ENCODE measurements around the gene LRRC28.
"Not testable (repeated sequence)": the region's sequence is repeated elsewhere in the genome, so short reads cannot be mapped to it uniquely, and the experiment has no call there.

LRRC28 gene

DNA sequence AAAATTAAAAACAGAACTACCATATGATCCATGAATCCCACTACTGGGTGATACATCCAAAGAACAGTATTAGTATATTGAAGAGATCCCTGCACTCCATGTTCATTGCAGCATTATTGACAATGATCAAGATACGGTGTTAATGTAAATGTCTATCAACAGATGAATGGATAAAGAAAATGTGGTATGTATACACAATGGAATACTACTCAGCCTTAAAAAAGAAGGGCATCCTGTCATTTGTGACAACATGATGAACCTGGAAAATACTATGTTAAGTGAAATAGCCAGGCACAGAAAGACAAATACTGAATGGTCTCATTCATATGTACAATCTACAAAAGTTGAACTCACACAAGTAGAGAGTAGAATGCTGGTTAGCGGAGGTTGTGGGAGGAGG, 18.5 kb upstream of the LRRC28 start:
- DNase-seq (ENCODE audit: low read depth) = no peak
- TF ChIP-seq, protein P1, sequence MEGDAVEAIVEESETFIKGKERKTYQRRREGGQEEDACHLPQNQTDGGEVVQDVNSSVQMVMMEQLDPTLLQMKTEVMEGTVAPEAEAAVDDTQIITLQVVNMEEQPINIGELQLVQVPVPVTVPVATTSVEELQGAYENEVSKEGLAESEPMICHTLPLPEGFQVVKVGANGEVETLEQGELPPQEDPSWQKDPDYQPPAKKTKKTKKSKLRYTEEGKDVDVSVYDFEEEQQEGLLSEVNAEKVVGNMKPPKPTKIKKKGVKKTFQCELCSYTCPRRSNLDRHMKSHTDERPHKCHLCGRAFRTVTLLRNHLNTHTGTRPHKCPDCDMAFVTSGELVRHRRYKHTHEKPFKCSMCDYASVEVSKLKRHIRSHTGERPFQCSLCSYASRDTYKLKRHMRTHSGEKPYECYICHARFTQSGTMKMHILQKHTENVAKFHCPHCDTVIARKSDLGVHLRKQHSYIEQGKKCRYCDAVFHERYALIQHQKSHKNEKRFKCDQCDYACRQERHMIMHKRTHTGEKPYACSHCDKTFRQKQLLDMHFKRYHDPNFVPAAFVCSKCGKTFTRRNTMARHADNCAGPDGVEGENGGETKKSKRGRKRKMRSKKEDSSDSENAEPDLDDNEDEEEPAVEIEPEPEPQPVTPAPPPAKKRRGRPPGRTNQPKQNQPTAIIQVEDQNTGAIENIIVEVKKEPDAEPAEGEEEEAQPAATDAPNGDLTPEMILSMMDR (IDR thresholded peaks at IDR 0.05; ENCODE audit: low read length, missing control alignments) = no peak
- no peak overlapping the region for H3K4me3 ChIP-seq (replicated peaks; ENCODE audit: low read depth, low read length)

DNA sequence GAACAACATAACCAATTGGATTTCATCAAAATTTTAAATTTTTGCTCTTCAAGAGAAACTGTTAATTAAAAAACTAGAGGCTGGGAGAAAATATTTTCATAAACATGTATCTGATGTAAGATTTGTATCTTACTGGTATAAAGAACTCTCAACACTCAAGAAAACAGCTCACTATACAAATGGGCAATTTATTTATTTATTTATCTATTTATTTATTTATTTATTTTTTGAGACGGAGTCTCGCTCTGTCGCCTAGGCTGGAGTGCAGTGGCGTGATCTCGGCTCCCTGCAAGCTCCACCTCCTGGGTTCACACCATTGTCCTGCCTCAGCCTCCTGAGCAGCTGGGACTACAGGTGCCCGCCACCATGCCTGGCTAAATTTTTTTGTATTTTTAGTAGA, 17.1 kb upstream of the LRRC28 start:
- H3K4me3 ChIP-seq (replicated peaks; ENCODE audit: low read depth, low read length); DNase-seq (ENCODE audit: low read depth): not testable (repeated sequence)

- TF ChIP-seq, protein P1 (IDR thresholded peaks at IDR 0.05; ENCODE audit: low read length, missing control alignments) = no peak
- DNase-seq (ENCODE audit: low read depth) = no peak
- no peak overlapping the region for H3K4me3 ChIP-seq (replicated peaks; ENCODE audit: low read depth, low read length)
Observed at GRCh38 chr15:99238849-99239248, 12.4 kb upstream of the LRRC28 start.

DNA sequence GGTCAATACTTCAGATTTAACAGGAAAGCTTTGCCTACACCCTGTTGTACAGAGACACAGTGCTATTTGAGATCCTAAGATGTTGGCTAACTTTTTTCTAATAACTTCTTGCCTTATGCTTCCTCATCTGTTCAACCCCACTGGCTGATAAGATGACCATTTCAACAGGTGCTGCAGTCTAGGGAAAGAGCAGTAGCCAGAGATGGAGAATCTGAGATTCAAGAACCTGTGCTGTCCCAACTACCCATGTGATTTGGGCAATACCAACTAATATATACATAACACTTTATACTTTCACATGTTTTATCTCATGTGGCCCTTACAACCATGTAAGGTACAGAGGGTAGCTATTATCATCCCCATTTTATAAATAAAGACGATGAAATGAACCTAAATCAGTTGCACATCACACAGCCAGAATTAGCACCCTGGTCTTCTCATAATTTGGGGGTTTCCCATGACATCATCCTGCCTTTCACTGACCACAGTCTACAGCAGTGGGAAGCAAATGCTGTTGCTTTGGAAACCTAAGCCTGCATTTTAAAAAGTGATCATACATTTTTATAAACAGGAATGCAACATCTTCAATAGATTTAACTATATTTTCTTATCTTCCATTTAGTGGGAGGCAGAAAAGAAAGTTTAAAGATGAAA, 11.6 kb upstream of the LRRC28 start:
- no peak for DNase-seq (ENCODE audit: low read depth)
- no peak overlapping the region for H3K4me3 ChIP-seq (replicated peaks; ENCODE audit: low read depth, low read length)
- TF ChIP-seq, protein P1 (IDR thresholded peaks at IDR 0.05; ENCODE audit: low read length, missing control alignments) = no peak

- no peak overlapping the region for H3K4me3 ChIP-seq (replicated peaks; ENCODE audit: low read depth, low read length)
- DNase-seq (ENCODE audit: low read depth) = no peak
- TF ChIP-seq, protein P1 (IDR thresholded peaks at IDR 0.05; ENCODE audit: low read length, missing control alignments) = no peak
Observed at GRCh38 chr15:99241752-99242151, 9.5 kb upstream of the LRRC28 start.

DNA sequence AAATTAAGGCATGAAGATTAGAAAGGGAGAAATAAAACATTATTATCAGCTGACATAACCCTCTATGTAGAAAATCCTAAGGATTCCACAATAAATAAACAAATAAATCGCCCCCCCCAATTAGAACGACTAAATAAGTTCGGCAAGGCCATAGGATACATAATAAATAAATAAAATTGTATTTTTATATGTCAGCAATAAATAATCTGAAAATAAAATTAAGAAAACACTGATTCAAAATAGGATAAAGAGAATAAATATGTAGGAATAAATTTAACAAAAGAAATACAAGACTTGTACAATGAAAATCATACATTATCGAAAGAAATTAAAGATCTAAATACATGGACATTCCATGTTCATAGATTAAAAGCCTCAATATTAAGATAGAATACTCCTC, 7.0 kb upstream of the LRRC28 start:
- TF ChIP-seq, protein P1 (IDR thresholded peaks at IDR 0.05; ENCODE audit: low read length, missing control alignments) = no peak
- no peak for DNase-seq (ENCODE audit: low read depth)
- H3K4me3 ChIP-seq (replicated peaks; ENCODE audit: low read depth, low read length) = no peak overlapping the region

- TF ChIP-seq, protein P1 (IDR thresholded peaks at IDR 0.05; ENCODE audit: low read length, missing control alignments) = no peak
- no peak for DNase-seq (ENCODE audit: low read depth)
- no peak overlapping the region for H3K4me3 ChIP-seq (replicated peaks; ENCODE audit: low read depth, low read length)
Observed at GRCh38 chr15:99247062-99247461, 4.2 kb upstream of the LRRC28 start.
